K562 (cell line): ENCODE measurements around the gene UQCRH. TPM values are rescaled to one million over a fixed set of nuclear protein-coding genes. Genes with fewer than 3 reads are reported as not detected.
A peak's percentile ranks its signal among the peaks of the same experiment; 100 is the strongest.

Source experiments
- ATF6 ChIP-seq: sonication (generic); formaldehyde crosslinking; IDR thresholded peaks from 2 replicates; pipeline ENCODE4 v1.4.0; 2020; ENCODE audit warnings: mild to moderate bottlenecking, missing genetic modification reagents
- CEBPZ ChIP-seq: fragments of 150-350 bp; IDR thresholded peaks from 2 replicates; pipeline ENCODE4 v1.6.1; 2014; ENCODE audit warnings: low read depth, mild to moderate bottlenecking, low read length, borderline replicate concordance
- DIDO1 ChIP-seq: fragments of 450-650 bp; IDR thresholded peaks from 2 replicates; pipeline ENCODE4 v1.6.1; 2016; ENCODE audit warnings: low read depth, missing biosample characterization, missing genetic modification characterization
- EP300 ChIP-seq: IDR thresholded peaks from 2 replicates; pipeline ENCODE4 v1.6.1; 2012; ENCODE audit warnings: low read length, improper control_type of control experiment
- ESRRA ChIP-seq: fragments of 450-650 bp; IDR thresholded peaks from 2 replicates; pipeline ENCODE4 v1.6.1; 2014; ENCODE audit warnings: low read depth, mild to moderate bottlenecking, moderate library complexity, borderline replicate concordance
- EZH2 ChIP-seq: IDR thresholded peaks from 2 replicates; pipeline ENCODE4 v1.6.1; 2012; ENCODE audit warnings: low read depth, mild to moderate bottlenecking, inconsistent platforms, low read length, borderline replicate concordance
- LARP7 ChIP-seq: fragments of 450-650 bp; IDR thresholded peaks from 2 replicates; pipeline ENCODE4 v1.6.1; 2016
- NFIX ChIP-seq: fragments of 250-450 bp; sonication (Bioruptor Pico); IDR thresholded peaks from 2 replicates; pipeline ENCODE4 v1.4.0; 2020; ENCODE audit warnings: low read depth, mild to moderate bottlenecking, moderate library complexity
- RNF219 ChIP-seq: fragments of 250-450 bp; sonication (Bioruptor Pico); IDR thresholded peaks from 2 replicates; pipeline ENCODE4 v1.5.0; 2022; ENCODE audit warnings: mild to moderate bottlenecking
- ZNF639 ChIP-seq, 2 experiments: fragments of 200-800 bp in 1 of 2; sonication (Bioruptor generic) in 1 of 2; sonication (generic) in 1 of 2; formaldehyde crosslinking in 1 of 2; IDR thresholded peaks in 1 of 2; conservative IDR thresholded peaks in 1 of 2; 2 replicates each; pipeline versions ENCODE4 v1.5.0 to v1.6.1; 2016 to 2020; ENCODE audit warnings: missing compliant biosample characterization in 1 of 2, missing genetic modification characterization in 1 of 2, missing genetic modification reagents in 1 of 2
- ZNF655 ChIP-seq: fragments of 250-450 bp; sonication (Bioruptor Pico); IDR thresholded peaks from 2 replicates; pipeline ENCODE4 v1.5.0; 2021
- ZNF77 ChIP-seq: fragments of 250-450 bp; sonication (Bioruptor Pico); IDR thresholded peaks from 2 replicates; pipeline ENCODE4 v1.5.0; 2020
- polyA plus RNA-seq, 8 experiments: library from polyadenylated mRNA; depleted of rRNA in 4 of 8; stranded (reverse) in 5 of 8; unstranded in 3 of 8; fragments of >200 nt; fragmentation: Nextera tagmentation in 2 of 8; fragmentation: Illumina TruSeq in 1 of 8; extraction: Ambion mirVana in 2 of 8; extraction: Trizol in 1 of 8; gene quantifications; 2 replicates each; pipeline versions ENCODE4 v1.2.1 to v1.2.3, GENCODE V29; 2011 to 2014; ENCODE audit warnings: inconsistent platforms in 1 of 8, missing spikeins in 1 of 8
- total RNA-seq, 7 experiments: library from RNA; depleted of rRNA in 6 of 7; stranded (reverse); fragments of >200 nt in 6 of 7; fragmentation: Illumina TruSeq in 2 of 7; extraction: Trizol in 2 of 7; gene quantifications; 2 replicates each; pipeline versions ENCODE4 v1.2.1 to v1.2.3, GENCODE V29; 2011 to 2021; ENCODE audit warnings: low replicate concordance in 1 of 7

Gene UQCRH
- total and polyA plus RNA-seq, 9 of the 15 experiments (the other 6 are each of a cell fraction or from before 2014, with no cell fraction given), result 1,267 to 5,184 (median 2,410) TPM

- TF ChIP-seq ZNF639 (CRISPR knock-in tag; conservative IDR thresholded peaks at IDR 0.05 in 1 of 2, IDR thresholded peaks at IDR 0.05 in 1 of 2), result 0 out of 4 replicates have a peak, but pooled peaks of 1 of the 2 experiments have one; percentile 2
- TF ChIP-seq NFIX (CRISPR knock-in tag), result no peak
- TF ChIP-seq ZNF77 (CRISPR knock-in tag), result no peak
- TF ChIP-seq EZH2, result no peak
- TF ChIP-seq RNF219 (CRISPR knock-in tag), result no peak
- no peak for TF ChIP-seq ZNF655
- TF ChIP-seq EP300, result no peak
- no peak for TF ChIP-seq ATF6
- TF ChIP-seq DIDO1 (tag), result no peak
- 0 out of 2 replicates have a peak, but pooled peaks have one; percentile 5 for TF ChIP-seq LARP7
- no peak for TF ChIP-seq ESRRA
- no peak for TF ChIP-seq CEBPZ
These were observed 38.0 kb downstream of the UQCRH start (continued) for GRCh38 chr1:46341222-46342083.
